ENCODE measurements around the gene TMEM106C.

TMEM106C gene

DNA sequence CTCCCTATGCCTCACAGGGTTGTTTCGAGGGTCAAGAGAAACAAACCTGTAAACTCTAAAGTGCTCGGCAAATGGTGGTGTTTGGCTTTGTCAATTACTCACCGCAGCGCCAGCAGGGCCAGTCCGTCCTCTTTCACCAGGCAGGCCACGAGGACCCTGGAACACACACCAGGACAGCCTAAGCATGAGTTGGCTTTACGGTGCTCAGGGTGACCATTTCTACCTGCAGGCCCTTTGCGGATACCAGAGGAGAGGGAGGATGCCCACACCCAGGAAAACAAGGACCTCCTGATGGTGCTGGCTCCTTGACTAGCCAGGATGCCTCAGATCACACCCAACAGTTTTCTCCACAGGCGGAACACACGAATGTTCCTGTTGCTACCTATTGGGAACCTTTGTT is 29.4 kb downstream of the TMEM106C start:
- Histone ChIP-seq H3K36me3 (ENCODE audit: control insufficient read depth in 2 of 2, insufficient read depth in 2 of 2, low read length in 2 of 2) (no peaks in the 10 kb centered on the region), H3K4me3 (ENCODE audit: low read length in 2 of 2) (no peak overlapping the region), H3K9me3 (ENCODE audit: control insufficient read depth in 2 of 2, low read length in 2 of 2) (no peaks in the 10 kb centered on the region), H3K27me3 (ENCODE audit: control insufficient read depth in 2 of 2, insufficient read depth in 2 of 2, low read length in 2 of 2) (no peaks in the 10 kb centered on the region), H3K27ac (ENCODE audit: low read depth in 2 of 2, low read length in 2 of 2) (no peak overlapping the region), H3K9ac (ENCODE audit: low read depth in 1 of 2, low read length in 2 of 2) (no peak overlapping the region), H3K4me1 (ENCODE audit: control insufficient read depth in 2 of 2, insufficient read depth in 2 of 2, low read length in 2 of 2) (no peaks in the 10 kb centered on the region)

DNA sequence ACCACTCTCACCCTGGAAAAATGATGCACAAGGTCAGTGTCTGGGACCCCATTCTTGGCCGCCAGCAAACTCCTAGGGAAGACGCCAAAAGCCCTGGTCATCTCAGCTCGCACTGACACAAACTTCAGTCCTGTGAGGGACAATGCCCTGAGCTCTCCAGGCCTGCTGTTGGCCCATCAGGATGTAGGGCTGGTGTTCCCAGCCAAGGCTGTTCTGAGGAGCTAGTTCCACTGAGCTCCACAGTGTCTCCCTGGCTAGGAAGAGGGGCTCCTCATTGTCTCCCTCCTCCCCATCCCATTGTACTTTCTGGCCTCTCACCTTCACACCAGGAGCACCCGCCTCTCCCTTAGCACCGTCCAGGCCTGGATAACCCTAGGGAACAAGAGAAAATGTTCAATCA is 30.1 kb downstream of the TMEM106C start:
- no peaks in the 10 kb centered on the region for H3K9me3 ChIP-seq (ENCODE audit: control insufficient read depth in 2 of 2, low read length in 2 of 2)
- H3K36me3 ChIP-seq (ENCODE audit: control insufficient read depth in 2 of 2, insufficient read depth in 2 of 2, low read length in 2 of 2), result no peaks in the 10 kb centered on the region
- no peak overlapping the region for H3K27ac ChIP-seq (ENCODE audit: low read depth in 2 of 2, low read length in 2 of 2)
- no peaks in the 10 kb centered on the region for H3K4me1 ChIP-seq (ENCODE audit: control insufficient read depth in 2 of 2, insufficient read depth in 2 of 2, low read length in 2 of 2)
- no peak overlapping the region for H3K4me3 ChIP-seq (ENCODE audit: low read length in 2 of 2)
- H3K9ac ChIP-seq (ENCODE audit: low read depth in 1 of 2, low read length in 2 of 2), result no peak overlapping the region
- H3K27me3 ChIP-seq (ENCODE audit: control insufficient read depth in 2 of 2, insufficient read depth in 2 of 2, low read length in 2 of 2), result no peaks in the 10 kb centered on the region

DNA sequence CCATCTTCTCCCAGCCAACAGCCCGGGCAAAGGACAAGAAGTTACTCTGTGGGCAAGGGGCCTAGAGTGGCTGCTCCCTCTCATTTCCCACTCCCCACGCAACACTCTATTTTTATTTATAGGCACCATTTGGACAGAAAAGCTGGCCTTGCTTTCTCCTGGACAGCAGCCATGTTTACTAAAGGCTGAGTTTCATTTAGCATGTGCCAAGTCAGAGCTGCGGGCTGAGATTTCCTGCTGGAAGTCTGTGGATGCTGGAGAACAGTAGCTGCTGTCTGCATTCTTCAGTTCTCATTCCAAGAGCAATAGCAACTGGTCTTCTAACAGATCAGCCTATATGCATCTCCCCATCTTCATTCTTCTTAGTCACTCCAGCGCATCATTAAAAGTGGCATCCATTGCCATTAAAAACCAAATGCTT is 32.6 kb downstream of the TMEM106C start:
- H3K27me3 ChIP-seq (ENCODE audit: control insufficient read depth in 2 of 2, insufficient read depth in 2 of 2, low read length in 2 of 2), result peaks cover 0 to 4% of the 10 kb centered on the region in 2 donors
- H3K9me3 ChIP-seq (ENCODE audit: control insufficient read depth in 2 of 2, low read length in 2 of 2), result no peaks in the 10 kb centered on the region
- no peaks in the 10 kb centered on the region for H3K36me3 ChIP-seq (ENCODE audit: control insufficient read depth in 2 of 2, insufficient read depth in 2 of 2, low read length in 2 of 2)
- no peak overlapping the region for H3K27ac ChIP-seq (ENCODE audit: low read depth in 2 of 2, low read length in 2 of 2)
- H3K4me3 ChIP-seq (ENCODE audit: low read length in 2 of 2), result no peak overlapping the region
- H3K4me1 ChIP-seq (ENCODE audit: control insufficient read depth in 2 of 2, insufficient read depth in 2 of 2, low read length in 2 of 2), result peaks cover 0 to 4% of the 10 kb centered on the region in 2 donors
- H3K9ac ChIP-seq (ENCODE audit: low read depth in 1 of 2, low read length in 2 of 2), result no peak overlapping the region

GRCh38 chr12:47997321-47997720 is 33.9 kb downstream of the TMEM106C start:
- Histone ChIP-seq H3K4me1 (ENCODE audit: control insufficient read depth in 2 of 2, insufficient read depth in 2 of 2, low read length in 2 of 2) (peaks cover 11 to 13% of the 10 kb centered on the region in 2 donors), H3K36me3 (ENCODE audit: control insufficient read depth in 2 of 2, insufficient read depth in 2 of 2, low read length in 2 of 2) (no peaks in the 10 kb centered on the region), H3K27me3 (ENCODE audit: control insufficient read depth in 2 of 2, insufficient read depth in 2 of 2, low read length in 2 of 2) (peaks cover 8 to 12% of the 10 kb centered on the region in 2 donors), H3K27ac (ENCODE audit: low read depth in 2 of 2, low read length in 2 of 2) (no peak overlapping the region), H3K9me3 (ENCODE audit: control insufficient read depth in 2 of 2, low read length in 2 of 2) (no peaks in the 10 kb centered on the region), H3K4me3 (ENCODE audit: low read length in 2 of 2) (no peak overlapping the region), H3K9ac (ENCODE audit: low read depth in 1 of 2, low read length in 2 of 2) (no peak overlapping the region)

GRCh38 chr12:47999816-48000215 is 36.4 kb downstream of the TMEM106C start:
- Histone ChIP-seq H3K4me3 (ENCODE audit: low read length in 2 of 2) (no peak overlapping the region), H3K27ac (ENCODE audit: low read depth in 2 of 2, low read length in 2 of 2) (no peak overlapping the region), H3K27me3 (ENCODE audit: control insufficient read depth in 2 of 2, insufficient read depth in 2 of 2, low read length in 2 of 2) (peaks cover 30 to 32% of the 10 kb centered on the region in 2 donors), H3K9ac (ENCODE audit: low read depth in 1 of 2, low read length in 2 of 2) (no peak overlapping the region), H3K4me1 (ENCODE audit: control insufficient read depth in 2 of 2, insufficient read depth in 2 of 2, low read length in 2 of 2) (peaks cover 31 to 34% of the 10 kb centered on the region in 2 donors), H3K36me3 (ENCODE audit: control insufficient read depth in 2 of 2, insufficient read depth in 2 of 2, low read length in 2 of 2) (no peaks in the 10 kb centered on the region), H3K9me3 (ENCODE audit: control insufficient read depth in 2 of 2, low read length in 2 of 2) (no peaks in the 10 kb centered on the region)

DNA sequence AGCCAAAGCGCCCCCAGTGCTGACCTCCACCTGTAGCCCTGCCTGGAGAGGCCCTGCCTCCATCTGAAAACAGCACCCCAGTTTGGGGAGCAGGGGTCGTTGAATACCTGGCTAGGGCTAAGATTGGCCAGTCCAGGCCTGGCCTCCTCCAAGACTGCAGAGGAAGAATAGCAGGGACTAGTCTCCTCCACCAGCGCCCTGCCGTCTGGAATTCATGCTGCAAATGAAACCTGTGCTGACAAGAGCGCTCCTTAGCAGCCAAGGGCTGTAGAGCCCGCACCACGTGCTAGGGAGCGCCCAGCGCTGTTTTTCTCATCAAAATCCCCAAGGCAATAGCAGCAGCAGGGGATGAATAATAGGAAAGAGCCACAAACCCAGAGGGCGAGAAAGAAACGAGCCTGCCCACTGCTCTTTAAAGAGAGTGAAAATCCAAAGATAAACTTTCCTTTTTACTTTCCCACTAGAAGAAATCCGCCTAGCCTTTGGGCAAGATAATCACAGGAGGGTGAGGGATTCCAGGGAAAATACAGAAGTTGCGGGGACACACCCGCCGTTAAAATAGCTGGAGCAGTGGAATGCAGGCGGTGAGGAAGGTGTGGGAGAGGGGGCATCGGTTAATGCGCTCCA is 37.6 kb downstream of the TMEM106C start:
- peak overlapping the region; percentile 56 to 69 for H3K4me3 ChIP-seq (ENCODE audit: low read length in 2 of 2)
- H3K9ac ChIP-seq (ENCODE audit: low read depth in 1 of 2, low read length in 2 of 2), result no peak overlapping the region
- peaks cover 42 to 44% of the 10 kb centered on the region in 2 donors for H3K27me3 ChIP-seq (ENCODE audit: control insufficient read depth in 2 of 2, insufficient read depth in 2 of 2, low read length in 2 of 2)
- peaks cover 33 to 37% of the 10 kb centered on the region in 2 donors for H3K4me1 ChIP-seq (ENCODE audit: control insufficient read depth in 2 of 2, insufficient read depth in 2 of 2, low read length in 2 of 2)
- no peak overlapping the region for H3K27ac ChIP-seq (ENCODE audit: low read depth in 2 of 2, low read length in 2 of 2)
- H3K9me3 ChIP-seq (ENCODE audit: control insufficient read depth in 2 of 2, low read length in 2 of 2), result no peaks in the 10 kb centered on the region
- no peaks in the 10 kb centered on the region for H3K36me3 ChIP-seq (ENCODE audit: control insufficient read depth in 2 of 2, insufficient read depth in 2 of 2, low read length in 2 of 2)

DNA sequence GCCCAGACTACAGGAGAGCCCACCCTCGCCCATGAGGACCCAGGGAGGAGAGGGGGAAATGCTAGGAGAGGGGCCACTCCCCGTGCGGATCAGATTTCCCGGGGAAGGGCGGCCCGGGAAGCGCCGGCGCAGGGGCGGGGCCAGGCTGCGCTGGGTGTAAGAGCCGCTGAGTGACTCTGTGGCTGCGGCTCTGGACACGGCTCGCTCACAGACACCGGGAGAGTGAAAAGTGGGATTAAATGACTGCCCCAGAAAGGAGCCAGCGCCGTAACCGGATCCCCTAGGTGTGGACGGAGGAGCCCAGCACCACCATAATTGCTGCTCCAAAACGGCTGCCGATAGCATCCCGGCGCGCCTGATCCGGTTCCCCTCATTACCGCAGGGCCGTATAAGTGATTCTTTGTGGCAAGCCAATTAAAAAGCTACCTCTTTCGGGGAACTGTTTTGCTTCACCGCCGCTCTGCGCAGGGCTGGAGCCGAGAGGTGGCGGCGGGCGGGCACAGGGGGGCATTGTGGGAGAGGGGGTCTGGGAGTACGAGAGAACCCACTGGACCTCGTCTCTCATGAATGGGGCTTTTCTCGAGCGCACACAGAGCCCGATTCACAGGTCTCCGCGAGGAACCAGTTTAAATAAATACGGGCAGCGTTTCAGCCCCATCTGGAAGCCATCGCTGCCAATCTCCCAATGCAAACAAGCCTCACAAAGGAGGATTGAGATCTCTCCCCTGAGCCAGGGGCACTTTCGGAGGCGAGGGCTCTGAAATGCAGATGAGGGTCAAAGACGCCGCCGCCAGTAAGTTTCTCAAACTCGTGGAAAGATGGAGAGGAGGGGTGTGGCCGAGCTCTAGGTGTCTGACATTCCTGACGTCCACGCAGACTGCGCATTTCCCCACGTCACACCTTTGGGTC is 38.4 kb downstream of the TMEM106C start:
- H3K9ac ChIP-seq (ENCODE audit: low read depth in 1 of 2, low read length in 2 of 2), result no peak overlapping the region
- no peak overlapping the region for H3K27ac ChIP-seq (ENCODE audit: low read depth in 2 of 2, low read length in 2 of 2)
- no peaks in the 10 kb centered on the region for H3K36me3 ChIP-seq (ENCODE audit: control insufficient read depth in 2 of 2, insufficient read depth in 2 of 2, low read length in 2 of 2)
- peaks cover 33 to 37% of the 10 kb centered on the region in 2 donors for H3K4me1 ChIP-seq (ENCODE audit: control insufficient read depth in 2 of 2, insufficient read depth in 2 of 2, low read length in 2 of 2)
- H3K4me3 ChIP-seq (ENCODE audit: low read length in 2 of 2), result peak overlapping the region; percentile 56 to 69
- H3K27me3 ChIP-seq (ENCODE audit: control insufficient read depth in 2 of 2, insufficient read depth in 2 of 2, low read length in 2 of 2), result peaks cover 44 to 46% of the 10 kb centered on the region in 2 donors
- no peaks in the 10 kb centered on the region for H3K9me3 ChIP-seq (ENCODE audit: control insufficient read depth in 2 of 2, low read length in 2 of 2)

DNA sequence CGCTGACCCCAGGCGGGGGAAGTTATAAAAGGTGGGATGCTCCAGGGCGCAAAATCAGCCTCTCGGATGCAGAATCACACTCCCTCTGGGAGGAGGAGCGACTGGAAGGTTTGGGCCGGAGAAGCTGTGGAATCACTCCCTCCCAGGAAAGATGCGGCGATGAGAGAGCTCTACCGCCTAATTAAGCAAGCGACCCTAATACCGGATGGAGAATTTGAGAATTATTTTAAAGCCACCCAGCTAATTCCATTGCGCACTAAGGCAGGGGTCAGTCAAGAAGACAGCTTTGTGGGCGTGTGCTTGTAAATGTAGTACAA is 39.0 kb downstream of the TMEM106C start:
- Histone ChIP-seq H3K9ac (ENCODE audit: low read depth in 1 of 2, low read length in 2 of 2) (no peak overlapping the region), H3K36me3 (ENCODE audit: control insufficient read depth in 2 of 2, insufficient read depth in 2 of 2, low read length in 2 of 2) (no peaks in the 10 kb centered on the region), H3K4me1 (ENCODE audit: control insufficient read depth in 2 of 2, insufficient read depth in 2 of 2, low read length in 2 of 2) (peaks cover 33 to 37% of the 10 kb centered on the region in 2 donors), H3K27me3 (ENCODE audit: control insufficient read depth in 2 of 2, insufficient read depth in 2 of 2, low read length in 2 of 2) (peaks cover 44 to 50% of the 10 kb centered on the region in 2 donors), H3K27ac (ENCODE audit: low read depth in 2 of 2, low read length in 2 of 2) (no peak overlapping the region), H3K4me3 (ENCODE audit: low read length in 2 of 2) (peak overlapping the region; percentile 56 to 69), H3K9me3 (ENCODE audit: control insufficient read depth in 2 of 2, low read length in 2 of 2) (no peaks in the 10 kb centered on the region)

DNA sequence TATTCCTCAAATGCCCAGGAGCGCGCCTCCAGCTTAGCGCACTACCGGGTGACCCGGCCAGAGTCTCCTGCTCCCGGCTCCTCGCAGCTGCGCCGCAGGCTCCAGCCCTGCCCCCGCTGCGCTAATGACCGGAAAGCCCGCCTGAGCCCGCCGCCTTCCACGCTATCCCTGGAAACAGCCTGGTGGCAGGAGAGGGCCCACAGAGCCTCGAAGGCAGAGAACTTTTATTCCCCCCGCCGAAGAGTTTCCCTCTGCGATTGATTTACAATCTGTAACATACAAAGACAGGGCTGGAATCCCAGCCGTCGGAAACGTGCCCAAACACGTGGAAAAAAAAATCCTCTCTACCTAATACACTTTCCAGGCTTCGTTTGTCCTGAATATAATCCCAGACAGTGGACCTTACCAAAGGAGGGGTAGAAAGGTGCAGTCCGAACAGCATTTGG is 39.4 kb downstream of the TMEM106C start:
- Histone ChIP-seq H3K4me3 (ENCODE audit: low read length in 2 of 2) (peak overlapping the region; percentile 11 to 69), H3K4me1 (ENCODE audit: control insufficient read depth in 2 of 2, insufficient read depth in 2 of 2, low read length in 2 of 2) (peaks cover 33 to 37% of the 10 kb centered on the region in 2 donors), H3K36me3 (ENCODE audit: control insufficient read depth in 2 of 2, insufficient read depth in 2 of 2, low read length in 2 of 2) (no peaks in the 10 kb centered on the region), H3K27me3 (ENCODE audit: control insufficient read depth in 2 of 2, insufficient read depth in 2 of 2, low read length in 2 of 2) (peaks cover 44 to 50% of the 10 kb centered on the region in 2 donors), H3K27ac (ENCODE audit: low read depth in 2 of 2, low read length in 2 of 2) (no peak overlapping the region), H3K9ac (ENCODE audit: low read depth in 1 of 2, low read length in 2 of 2) (no peak overlapping the region), H3K9me3 (ENCODE audit: control insufficient read depth in 2 of 2, low read length in 2 of 2) (no peaks in the 10 kb centered on the region)
